ENCODE measurements around the gene WSCD2. TPM values are rescaled to one million over a fixed set of nuclear protein-coding genes. Genes with fewer than 3 reads are reported as not detected.

WSCD2 gene
- total RNA-seq, 1 donor from 2014 or later = 0.04 TPM

- DNase-seq (ENCODE audit: low read depth) = no peak
- Histone ChIP-seq H3K4me3 (ENCODE audit: low read depth, low read length) (no peak overlapping the region), H3K27me3 (ENCODE audit: control insufficient read depth, insufficient read depth, low read length) (peaks cover 3% of the 10 kb centered on the region), H3K36me3 (ENCODE audit: control insufficient read depth, insufficient read depth, low read length) (no peaks in the 10 kb centered on the region)
- no peak for TF ChIP-seq CTCF (IDR thresholded peaks at IDR 0.05; ENCODE audit: insufficient read depth, low read length, poor library complexity, severe bottlenecking)
Measured at GRCh38 chr12:108231909-108232434, 102.9 kb downstream of the WSCD2 start.

- TF ChIP-seq CTCF (IDR thresholded peaks at IDR 0.05; ENCODE audit: insufficient read depth, low read length, poor library complexity, severe bottlenecking) = no peak
- no peaks in the 10 kb centered on the region for H3K36me3 ChIP-seq (ENCODE audit: control insufficient read depth, insufficient read depth, low read length)
- DNase-seq (ENCODE audit: low read depth) = no peak
- H3K4me3 ChIP-seq (ENCODE audit: low read depth, low read length) = no peak overlapping the region
- H3K27me3 ChIP-seq (ENCODE audit: control insufficient read depth, insufficient read depth, low read length) = peaks cover 3% of the 10 kb centered on the region
Measured at GRCh38 chr12:108232565-108232964, 103.5 kb downstream of the WSCD2 start.

GRCh38 chr12:108234158-108234557, 105.1 kb downstream of the WSCD2 start:
- H3K27me3 ChIP-seq (ENCODE audit: control insufficient read depth, insufficient read depth, low read length) = peaks cover 3% of the 10 kb centered on the region
- TF ChIP-seq CTCF (IDR thresholded peaks at IDR 0.05; ENCODE audit: insufficient read depth, low read length, poor library complexity, severe bottlenecking) = peak; percentile 24
- H3K36me3 ChIP-seq (ENCODE audit: control insufficient read depth, insufficient read depth, low read length) = no peaks in the 10 kb centered on the region
- no peak overlapping the region for H3K4me3 ChIP-seq (ENCODE audit: low read depth, low read length)
- DNase-seq (ENCODE audit: low read depth) = no peak

- TF ChIP-seq CTCF (IDR thresholded peaks at IDR 0.05; ENCODE audit: insufficient read depth, low read length, poor library complexity, severe bottlenecking) = no peak
- no peak for DNase-seq (ENCODE audit: low read depth)
- no peaks in the 10 kb centered on the region for H3K36me3 ChIP-seq (ENCODE audit: control insufficient read depth, insufficient read depth, low read length)
- H3K27me3 ChIP-seq (ENCODE audit: control insufficient read depth, insufficient read depth, low read length) = peaks cover 3% of the 10 kb centered on the region
- H3K4me3 ChIP-seq (ENCODE audit: low read depth, low read length) = no peak overlapping the region
Measured at GRCh38 chr12:108235197-108235984, 106.3 kb downstream of the WSCD2 start.

- Histone ChIP-seq H3K27me3 (ENCODE audit: control insufficient read depth, insufficient read depth, low read length) (peaks cover 3% of the 10 kb centered on the region), H3K4me3 (ENCODE audit: low read depth, low read length) (no peak overlapping the region), H3K36me3 (ENCODE audit: control insufficient read depth, insufficient read depth, low read length) (no peaks in the 10 kb centered on the region)
- no peak for TF ChIP-seq CTCF (IDR thresholded peaks at IDR 0.05; ENCODE audit: insufficient read depth, low read length, poor library complexity, severe bottlenecking)
- DNase-seq (ENCODE audit: low read depth) = no peak
Measured at GRCh38 chr12:108235985-108236263, 106.8 kb downstream of the WSCD2 start.

- Histone ChIP-seq H3K36me3 (ENCODE audit: control insufficient read depth, insufficient read depth, low read length) (no peaks in the 10 kb centered on the region), H3K4me3 (ENCODE audit: low read depth, low read length) (no peak overlapping the region), H3K27me3 (ENCODE audit: control insufficient read depth, insufficient read depth, low read length) (peaks cover 7% of the 10 kb centered on the region)
- no peak for TF ChIP-seq CTCF (IDR thresholded peaks at IDR 0.05; ENCODE audit: insufficient read depth, low read length, poor library complexity, severe bottlenecking)
- no peak for DNase-seq (ENCODE audit: low read depth)
Measured at GRCh38 chr12:108236366-108236765, 107.3 kb downstream of the WSCD2 start.
